Activated effector memory CD4-positive, alpha-beta T cell treated with anti-CD3 and anti-CD28 coated beads, Interleukin-2, amount 50 U/mL, for 16 hours (primary cell): Measurements from ENCODE around the gene ZNF536.

Source experiments
- DNase-seq: peaks from one replicate; pipeline ENCODE4 v3.0.0-alpha.2; 2020

The ZNF536 gene

DNA sequence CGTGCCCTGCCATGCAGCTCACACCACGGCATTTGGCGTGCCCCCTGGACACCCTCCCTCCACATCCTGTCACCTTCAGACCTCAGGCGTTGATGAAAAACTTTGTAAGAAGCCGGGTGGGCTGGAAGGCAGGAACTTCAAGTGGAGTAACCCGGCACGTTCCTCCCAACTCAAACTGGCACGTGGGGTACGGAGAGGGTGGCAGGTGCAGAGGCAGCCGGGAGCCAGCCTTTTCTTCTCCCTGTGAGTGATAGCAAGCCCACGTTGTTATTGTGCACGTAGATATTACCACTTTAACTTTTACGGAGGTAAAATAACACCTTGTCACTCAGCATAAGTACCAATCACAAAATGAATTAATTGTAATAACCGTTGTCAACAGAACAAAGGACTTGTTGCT lies 198.0 kb downstream of the ZNF536 start:
- DNase-seq, result no peak

DNA sequence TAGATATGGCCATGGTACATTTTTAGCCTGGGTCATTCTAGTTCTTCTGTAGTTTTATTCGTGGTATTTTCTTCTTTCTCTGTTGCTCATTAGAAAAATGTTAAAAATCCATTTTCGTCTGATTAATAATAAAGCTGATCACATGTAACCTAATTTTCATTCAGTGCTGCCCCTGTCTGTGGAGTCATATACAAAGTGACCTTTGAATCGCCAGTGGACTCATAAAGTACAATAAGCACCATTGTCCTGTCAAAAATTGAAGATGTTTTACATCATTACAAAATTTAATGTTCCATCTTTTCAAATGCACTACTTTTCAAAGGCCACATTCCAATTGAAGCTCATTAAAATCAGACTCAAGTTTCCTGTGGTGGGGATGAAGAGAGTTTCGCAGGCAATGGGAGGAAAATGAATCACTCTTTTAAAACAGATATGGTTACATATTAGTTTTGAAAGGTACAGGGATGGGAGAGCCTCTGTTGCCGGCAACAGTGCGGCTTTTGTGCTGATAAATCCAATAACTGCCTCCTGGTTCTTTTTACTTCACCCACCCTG lies 205.4 kb downstream of the ZNF536 start:
- no peak for DNase-seq

DNA sequence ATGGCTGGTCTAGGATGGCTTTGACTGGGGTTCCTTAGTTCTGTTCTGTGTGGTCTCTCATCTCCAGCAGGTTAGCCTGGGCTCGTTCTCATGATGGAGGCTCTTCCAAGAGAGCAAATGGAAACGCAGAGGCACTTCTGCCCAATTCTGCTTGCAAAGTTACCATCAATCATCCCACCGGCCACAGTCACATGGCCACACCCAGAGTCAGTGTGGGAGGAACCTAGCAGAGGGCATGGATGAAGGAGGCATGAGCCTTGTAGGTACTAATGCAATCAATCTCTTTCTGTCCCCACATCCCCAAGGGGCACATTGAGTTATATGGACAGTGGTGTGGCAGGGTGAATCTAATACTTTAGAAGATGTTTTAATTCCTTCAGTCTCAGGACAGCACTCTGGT lies 207.2 kb downstream of the ZNF536 start:
- DNase-seq, result no peak

DNA sequence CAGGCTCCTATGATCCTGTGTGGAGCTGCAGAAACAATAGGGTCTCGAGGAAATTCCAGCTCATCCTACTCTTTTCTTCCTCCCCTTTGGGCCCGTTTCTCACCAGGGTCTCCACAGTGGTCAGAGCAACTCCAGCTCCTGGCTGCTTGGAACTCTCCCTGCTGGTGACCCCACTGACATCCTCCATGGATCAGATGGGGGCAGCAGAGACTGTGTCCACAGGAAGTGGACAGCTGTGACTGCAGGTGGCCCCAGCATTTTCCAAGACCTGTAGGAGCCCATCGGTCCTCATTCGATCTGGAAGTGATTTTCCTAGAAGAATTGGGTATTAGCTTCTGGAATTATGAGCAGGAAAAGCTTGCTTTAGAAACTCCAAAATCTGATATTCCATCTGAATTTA lies 208.5 kb downstream of the ZNF536 start:
- DNase-seq, result no peak

DNA sequence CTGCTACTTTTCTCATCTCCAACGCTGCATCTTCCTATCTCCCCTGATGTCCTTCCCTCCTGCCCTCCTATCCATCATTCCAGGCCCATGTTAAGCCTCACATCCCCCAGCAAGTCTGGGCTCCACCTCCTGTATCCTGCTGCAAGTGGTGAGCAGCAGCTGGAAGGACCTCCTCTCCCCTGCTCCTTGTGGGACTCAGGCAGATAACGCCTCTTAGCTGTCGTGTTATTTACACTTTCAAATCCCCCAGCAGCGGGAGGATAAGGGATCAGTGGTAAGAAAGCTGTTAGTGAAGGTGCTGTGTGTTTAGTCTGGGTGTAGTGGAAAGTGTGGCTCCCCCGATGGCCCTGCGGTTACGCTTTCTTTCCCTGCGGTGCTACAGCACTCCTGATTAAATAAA lies 211.9 kb downstream of the ZNF536 start:
- no peak for DNase-seq

DNA sequence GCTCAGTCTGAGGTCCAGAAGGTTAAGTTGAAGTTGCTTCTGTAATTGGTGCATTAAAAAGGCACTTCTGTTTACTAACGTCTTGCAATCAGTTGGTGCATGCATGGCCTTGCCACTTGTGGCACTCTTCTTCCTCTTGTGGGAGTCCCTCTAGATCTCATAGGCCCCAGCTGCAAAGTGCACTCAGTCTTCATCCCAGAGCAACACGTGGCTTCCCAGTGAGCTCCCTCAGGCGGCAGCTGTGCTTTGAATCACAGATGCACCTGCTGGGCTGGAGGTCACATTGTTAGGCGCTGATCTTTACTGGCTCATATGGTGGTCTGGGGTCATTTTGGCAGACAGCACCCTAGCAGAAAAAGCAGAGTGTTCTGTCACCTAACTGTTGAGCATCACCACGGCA lies 215.7 kb downstream of the ZNF536 start:
- no peak for DNase-seq

DNA sequence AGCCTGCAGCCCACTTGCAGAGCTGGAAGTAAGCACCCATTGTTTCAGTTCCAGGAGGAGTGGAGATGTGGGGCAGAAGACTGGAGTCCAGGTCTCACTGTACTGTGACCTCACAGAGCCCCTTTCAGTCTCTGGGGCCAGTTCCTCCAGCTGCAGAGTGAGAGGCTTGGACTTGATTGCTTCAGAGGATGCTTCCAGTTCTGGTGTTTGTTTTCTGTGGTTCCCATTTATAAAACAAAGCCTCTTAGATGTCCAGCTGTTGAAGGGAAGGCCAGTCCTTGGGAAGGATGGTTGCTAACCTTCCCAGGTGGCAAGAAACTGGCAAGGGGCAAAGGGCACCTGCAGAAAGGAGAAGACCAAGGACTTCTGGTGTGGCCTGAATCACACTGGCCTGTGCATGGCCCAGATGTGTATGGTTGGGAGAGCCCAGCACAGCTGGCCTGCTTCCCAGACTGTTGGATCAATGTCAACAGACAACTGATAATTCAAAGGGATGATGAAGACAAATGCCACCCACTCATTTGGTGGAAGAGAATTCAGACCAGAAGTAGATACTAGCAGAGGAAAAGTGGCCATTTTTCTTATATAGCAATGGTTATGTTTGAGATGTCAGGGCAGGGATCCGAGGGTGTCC lies 218.5 kb downstream of the ZNF536 start:
- no peak for DNase-seq

DNA sequence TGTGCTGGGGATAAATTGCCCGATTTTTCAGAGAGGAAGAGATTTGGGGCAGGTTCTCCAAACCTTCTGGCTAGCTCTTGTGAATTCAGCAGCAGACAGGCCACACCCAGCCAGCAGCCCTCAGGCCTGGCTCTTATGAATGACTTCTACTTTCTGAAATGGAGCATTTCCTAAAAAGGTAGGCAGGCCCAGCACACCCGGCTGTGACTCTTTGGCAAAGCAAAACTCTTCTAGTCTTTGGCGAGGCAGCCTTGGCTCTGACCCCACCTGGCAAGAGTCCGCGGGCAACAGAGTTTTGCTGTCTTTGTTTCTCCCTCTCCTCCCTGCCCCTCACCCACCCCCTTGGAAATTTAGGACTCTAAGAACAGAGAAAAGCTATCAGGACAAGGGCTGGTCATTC lies 221.2 kb downstream of the ZNF536 start:
- no peak for DNase-seq

DNA sequence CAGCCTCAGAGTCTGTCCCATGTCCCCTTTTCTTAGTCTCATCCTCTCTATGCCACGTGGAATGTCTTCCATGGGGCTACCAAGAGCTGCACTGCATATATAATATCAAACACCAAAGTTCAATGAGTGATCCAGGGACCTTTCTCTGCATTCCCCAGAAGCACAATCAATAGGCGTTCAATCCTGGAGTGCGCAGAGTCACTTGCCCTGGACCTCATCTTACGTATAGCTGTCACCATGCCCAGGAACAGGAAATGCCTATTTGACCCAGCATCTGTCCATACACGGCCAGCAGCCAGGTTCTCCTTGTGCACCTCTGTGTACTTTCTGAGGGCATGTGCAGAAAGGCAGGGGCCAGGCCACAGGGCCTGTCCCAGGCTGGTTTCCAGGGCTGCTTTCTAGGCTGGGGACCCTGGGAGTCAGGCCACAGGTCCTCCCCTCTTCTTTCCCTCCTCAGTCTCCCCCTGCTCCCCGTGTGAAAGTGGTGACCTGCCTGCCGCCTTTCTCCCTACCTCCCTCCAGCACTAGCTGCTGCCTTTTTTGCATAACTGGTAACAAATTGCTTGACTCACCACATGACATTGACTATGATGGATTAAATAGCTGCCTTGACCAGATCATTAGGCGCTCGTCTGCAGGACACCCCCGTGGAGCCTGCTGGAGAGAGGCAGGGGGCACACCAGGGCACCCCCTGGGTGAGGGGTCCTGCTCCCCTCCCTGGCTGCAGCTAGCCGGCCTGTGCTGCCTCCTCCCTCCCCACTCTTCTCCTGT lies 222.0 kb downstream of the ZNF536 start:
- DNase-seq, result no peak

DNA sequence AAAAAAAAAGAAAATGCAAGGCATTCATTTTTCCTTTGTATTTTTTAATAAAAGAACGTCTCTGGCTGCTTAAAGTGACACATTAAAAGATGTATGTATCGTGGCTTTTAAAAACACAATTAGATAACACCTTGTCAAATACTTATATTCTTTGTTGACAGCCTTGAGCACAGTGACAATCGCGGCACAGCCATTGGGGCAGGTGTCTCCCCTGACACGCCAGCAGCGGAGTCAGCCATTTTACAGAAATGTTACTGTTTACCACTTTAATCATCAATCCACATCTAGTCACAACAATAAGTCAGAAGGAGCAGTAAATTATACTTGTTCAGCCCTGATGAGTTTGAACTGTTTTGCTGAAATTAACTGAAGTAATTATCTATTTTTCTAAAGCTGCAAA lies 224.1 kb downstream of the ZNF536 start:
- DNase-seq, result no peak

DNA sequence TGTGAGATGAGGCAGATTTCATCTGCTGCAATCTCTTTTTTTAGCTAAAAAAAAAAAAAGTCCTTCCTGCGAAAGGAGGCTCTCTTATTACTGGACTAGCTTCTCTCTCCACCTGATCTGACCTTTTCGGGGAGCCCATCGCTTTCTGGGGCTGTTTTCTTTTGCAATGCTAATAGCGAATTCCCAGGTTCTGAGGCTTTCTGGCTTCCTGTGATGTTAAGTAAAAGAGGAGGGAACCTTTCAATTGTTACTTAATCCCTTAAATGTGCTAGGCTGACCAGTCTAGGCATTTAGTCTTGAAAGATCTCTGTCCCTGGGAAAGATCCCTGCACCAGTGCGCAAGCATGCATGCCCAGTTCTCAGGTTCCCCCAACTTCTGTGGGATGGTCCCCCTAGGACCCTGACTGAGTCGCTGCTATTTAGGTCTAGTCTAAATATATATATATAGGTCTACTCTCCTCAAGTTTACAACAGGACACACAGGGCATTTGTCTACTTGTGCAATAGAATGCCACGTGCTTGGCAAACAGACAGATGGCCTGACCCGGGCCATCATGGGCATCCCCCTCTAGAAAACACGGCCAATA lies 224.7 kb downstream of the ZNF536 start:
- DNase-seq, result no peak

DNA sequence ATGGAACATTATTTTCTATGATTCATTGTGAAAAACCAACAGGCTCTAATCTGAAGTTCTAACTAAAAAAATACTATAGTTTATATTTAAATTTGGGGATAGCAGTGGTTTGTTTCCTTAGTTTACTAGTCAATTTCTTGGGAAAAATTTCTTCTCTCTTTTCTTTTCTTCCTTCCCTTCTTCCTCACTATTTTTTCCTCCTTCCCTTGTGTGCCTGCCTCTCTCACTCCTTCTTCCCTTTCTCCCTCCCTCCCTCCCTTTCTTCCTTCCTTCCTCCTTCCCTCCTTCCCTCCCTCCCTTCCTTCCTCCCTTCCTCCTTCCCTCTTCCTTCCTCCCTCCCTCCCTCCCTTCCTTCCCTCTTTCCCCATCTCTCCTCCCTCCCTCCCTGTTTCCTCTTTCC lies 226.5 kb downstream of the ZNF536 start:
- DNase-seq, result no peak

DNA sequence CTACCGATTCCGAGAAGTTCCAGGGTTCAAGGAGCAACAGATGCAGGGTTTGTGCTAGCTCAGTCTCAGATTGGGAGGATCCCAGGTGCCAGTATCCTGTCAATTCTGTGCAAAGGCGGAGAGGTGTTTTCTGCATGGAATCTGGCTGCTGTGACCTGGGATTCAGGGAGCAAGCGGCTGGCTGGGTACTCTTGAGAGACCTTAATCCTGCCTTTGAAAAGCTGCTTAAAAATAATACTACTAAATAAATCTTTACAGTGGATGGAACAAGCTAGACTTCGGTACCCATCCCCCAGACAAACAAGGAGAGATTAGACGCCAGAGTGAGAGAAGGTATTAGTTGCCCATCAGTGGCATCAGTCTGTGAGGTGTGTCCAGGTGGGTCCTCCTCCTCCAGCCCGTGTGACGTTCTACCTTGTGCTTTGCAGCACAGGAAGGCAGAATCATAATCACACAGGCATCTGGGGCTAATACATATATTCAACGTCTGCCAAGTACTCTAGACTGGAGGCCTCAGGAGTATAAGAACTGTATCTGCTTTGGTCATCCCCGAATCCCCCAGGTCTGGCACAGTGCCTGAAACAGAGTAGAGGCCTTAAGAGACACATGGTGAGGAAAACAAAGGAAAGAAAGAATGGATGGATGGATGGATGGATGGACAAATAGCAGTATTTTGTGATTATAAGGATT lies 230.6 kb downstream of the ZNF536 start:
- DNase-seq, result no peak

DNA sequence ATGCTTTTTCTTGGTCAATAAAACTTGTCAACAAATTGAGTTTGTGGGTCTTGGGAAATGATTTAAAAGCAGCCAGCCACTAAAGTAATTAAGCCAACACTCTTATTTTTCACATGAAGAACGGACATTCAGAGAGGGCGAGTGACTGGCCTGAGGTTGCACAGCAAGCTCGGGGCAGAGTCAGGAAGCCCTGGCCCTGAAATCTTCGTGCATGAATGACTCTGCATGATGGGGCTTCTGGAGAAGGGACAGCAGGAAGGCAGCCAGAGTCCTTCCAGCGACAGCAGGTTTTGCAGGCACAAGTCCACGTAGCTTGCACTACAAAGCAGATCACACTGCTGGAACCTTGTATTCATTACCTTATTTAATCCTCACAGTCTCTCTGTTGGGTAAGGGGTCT lies 232.5 kb downstream of the ZNF536 start:
- DNase-seq, result no peak

DNA sequence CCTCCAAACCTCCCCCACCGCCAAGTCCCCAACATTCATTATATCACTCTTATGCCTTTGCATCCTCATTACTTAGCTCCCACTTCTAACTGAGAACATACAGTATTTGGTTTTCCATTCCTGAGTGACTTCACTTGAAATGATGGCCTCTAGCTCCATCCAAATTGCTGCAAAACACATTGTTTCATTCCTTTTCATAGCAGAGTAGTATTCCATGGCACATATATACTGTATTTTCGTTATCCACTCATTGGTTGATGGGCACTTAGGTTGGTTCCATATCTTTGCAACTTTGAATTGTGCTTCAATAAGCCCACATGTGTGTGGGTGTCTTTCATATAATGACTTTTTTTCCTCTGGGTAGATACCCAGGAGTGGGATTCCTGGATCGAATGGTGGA lies 233.1 kb downstream of the ZNF536 start:
- DNase-seq, result no peak

DNA sequence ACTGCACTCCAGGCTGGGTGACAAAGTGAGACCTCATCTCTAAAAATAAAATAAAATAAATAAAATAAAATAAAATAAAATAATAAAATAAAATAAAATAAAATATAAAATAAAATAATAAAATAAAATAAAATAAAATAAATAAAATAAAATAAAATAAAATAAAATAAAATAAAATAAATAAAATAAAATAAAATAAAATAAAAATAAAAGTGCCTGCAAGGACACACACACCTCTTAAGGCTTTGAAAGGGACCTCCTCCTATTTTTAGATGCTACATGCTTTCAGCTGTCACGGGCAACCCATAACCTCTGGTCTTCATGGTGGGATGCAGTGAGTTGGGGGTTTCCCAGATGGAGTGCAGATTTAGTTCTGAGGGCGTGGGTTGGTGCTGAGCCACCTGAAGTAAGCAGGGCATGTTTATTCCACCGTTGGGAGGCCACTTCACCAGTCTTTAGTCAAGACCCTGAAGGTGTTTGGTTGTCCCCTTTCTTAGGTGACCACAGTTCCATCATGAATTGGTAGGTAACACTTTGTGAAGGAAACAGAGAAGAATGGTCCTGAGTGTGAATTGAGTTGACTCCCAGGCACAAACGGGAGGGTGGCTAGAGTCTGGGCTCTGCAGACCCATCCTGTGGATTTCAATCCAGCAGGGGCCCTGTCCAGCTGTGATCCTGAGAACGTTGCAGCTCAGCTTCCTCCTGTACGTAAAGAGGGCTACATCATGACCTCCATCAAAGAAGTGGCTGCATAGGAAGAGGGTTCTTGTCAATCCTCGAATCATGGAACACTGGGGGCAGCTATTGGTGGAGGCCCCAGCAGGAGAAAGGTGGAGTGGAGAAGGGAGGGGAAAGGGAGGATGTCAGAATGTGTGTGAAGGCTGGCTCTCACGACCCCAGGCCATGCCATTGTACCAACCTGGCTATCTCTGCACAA lies 234.2 kb downstream of the ZNF536 start:
- DNase-seq, result no peak
